ENCODE results near the gene SLC47A1. TPM values are rescaled to one million over a fixed set of nuclear protein-coding genes. Genes with fewer than 3 reads are reported as not detected.

Gene SLC47A1
- polyA plus RNA-seq, 2 of the 4 experiments (the other 2 are of a cell fraction): 21.1 to 24.6 TPM

DNA sequence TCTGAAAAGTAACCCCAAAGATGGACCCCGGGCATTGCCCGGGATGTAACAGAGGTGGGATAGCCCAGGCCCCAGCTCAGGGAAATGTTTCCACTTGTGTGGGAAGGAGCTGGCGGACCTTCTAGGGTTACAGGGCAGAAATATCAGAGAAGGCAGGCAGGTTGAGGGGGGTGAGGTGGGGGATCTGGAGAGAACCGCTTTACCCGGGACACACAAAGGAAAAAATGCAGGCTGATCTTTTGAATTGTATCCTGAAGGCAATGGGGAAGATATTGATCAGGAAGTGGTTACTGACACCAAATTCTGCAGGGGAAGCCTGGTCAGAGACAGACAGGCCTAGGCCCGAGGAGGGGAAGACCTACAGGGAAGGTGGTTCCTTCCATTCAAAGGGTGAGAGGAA lies 3.5 kb downstream of the SLC47A1 start:
- ChIA-PET CTCF (interaction anchor here (0.7 to 3.3 kb wide), 12 partner anchors 9 to 229 kb away, joined by 3 to 15 read pairs (median 5); partner anchors contain the start of gene ALDH3A2), POLR2A (no interaction called here)
- Histone ChIP-seq H3K4me1 (peaks cover 10% of the 10 kb centered on the region; the same call in 2 of the 3 replicates), H3K27ac (no peak overlapping the region), H3K9me3 (no peaks in the 10 kb centered on the region), H3K4me2 (no peak overlapping the region), H3K4me3 (no peak overlapping the region)
- 96% methylated on average over 6 of the region's 6 CpGs for WGBS (ENCODE audit: missing lambda C conversion rate)
- no peak for ATAC-seq
- no peak for FAIRE-seq
- TF ChIP-seq SREBF2 (IDR thresholded peaks at IDR 0.05) (no peak), SMC3 (IDR thresholded peaks at IDR 0.05) (no peak), POLR2A (IDR thresholded peaks at IDR 0.05; ENCODE audit: low read length) (no peak)
- no peak for DNase-seq (ENCODE audit: low read depth in 1 of 2, low spot score in 1 of 2)

DNA sequence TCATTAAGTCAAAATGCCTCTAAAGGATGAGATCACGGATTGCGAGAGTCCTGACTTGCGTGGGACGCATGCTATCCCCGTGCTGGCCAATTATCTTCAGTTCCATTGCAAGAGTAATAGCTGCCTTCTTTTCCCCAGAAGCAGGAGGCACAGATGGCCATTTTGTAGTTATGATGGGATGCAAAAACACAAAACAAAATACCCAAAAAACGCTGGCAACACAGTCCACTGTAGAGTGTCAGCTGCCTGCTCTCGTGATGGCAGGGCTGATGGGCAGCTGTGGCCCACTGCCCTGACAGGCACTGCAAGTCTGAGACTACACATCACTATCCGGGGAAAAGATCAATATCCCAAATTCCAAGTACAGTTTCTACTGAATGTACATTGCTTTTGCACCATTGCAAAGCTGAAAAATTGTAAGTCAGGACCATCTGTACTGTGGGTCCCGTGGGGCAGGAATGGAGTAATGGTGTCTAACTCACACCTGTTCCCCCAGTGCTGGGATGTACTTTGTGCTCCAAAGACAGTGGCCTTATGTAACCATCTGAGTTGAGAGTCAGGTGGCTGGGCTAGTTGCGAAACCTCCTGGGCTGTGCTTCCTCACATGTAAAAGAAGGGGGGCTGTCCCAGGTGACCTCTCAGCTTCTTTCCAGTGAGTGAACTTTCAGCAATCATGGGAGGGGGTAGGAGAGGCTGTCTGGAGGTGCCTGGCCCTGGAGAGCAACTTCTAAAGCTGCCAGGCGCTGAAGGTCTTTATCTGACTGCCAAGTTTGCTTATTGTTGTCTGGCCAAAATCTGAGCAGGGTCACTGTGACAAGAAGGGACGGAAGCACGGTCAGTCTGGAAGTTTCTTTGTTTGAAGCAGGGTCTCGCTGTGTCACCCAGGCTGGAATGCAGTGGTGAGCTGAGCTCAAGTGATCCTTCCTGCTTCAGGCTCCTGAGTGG lies 4.7 kb downstream of the SLC47A1 start:
- no peaks in the 10 kb centered on the region for H3K9me3 ChIP-seq
- ATAC-seq: no peak
- peak; percentile 34 to 76; a peak in 3 of 4 replicates for TF ChIP-seq CEBPB (IDR thresholded peaks at IDR 0.05)
- TF ChIP-seq, protein P1, sequence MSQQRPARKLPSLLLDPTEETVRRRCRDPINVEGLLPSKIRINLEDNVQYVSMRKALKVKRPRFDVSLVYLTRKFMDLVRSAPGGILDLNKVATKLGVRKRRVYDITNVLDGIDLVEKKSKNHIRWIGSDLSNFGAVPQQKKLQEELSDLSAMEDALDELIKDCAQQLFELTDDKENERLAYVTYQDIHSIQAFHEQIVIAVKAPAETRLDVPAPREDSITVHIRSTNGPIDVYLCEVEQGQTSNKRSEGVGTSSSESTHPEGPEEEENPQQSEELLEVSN (IDR thresholded peaks at IDR 0.05; ENCODE audit: borderline replicate concordance, low read depth): no peak
- POLR2A ChIA-PET: no interaction called here
- peaks cover 7% of the 10 kb centered on the region; the same call in 2 of the 3 replicates for H3K4me1 ChIP-seq
- CTCF ChIA-PET: interaction anchor here (0.5 to 3.0 kb wide), 10 partner anchors 9 to 251 kb away, joined by 3 to 15 read pairs (median 4); partner anchors contain the start of gene ALDH3A2
- 92% methylated on average over 14 of the region's 14 CpGs for WGBS (ENCODE audit: missing lambda C conversion rate)
- no peak overlapping the region for H3K27ac ChIP-seq
- DNase-seq (ENCODE audit: low read depth in 1 of 2, low spot score in 1 of 2): no peak
- H3K4me3 ChIP-seq: no peak overlapping the region
- no peak overlapping the region for H3K4me2 ChIP-seq
- no peak for FAIRE-seq

DNA sequence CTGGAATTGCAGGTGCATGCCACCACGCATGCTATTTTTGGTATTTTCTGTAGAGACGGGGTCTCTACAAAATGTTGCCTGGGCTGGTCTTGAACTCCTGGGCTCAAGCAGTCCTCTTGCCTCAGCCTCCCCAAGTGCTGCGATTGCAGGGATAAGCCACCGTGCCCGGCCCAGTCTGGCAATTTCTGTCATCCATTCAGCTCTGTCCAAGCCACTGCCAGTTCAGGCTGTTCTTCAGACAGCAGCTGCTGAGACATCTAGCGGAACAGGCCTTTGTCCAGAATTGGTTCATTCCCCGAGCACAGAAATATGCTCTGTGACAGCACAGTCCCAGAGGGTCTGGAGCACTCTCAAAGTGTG lies 5.4 kb downstream of the SLC47A1 start:
- ATAC-seq: no peak
- FAIRE-seq: no peak
- no peak overlapping the region for H3K4me3 ChIP-seq
- no peak for DNase-seq (ENCODE audit: low read depth in 1 of 2, low spot score in 1 of 2)
- no peaks in the 10 kb centered on the region for H3K9me3 ChIP-seq
- H3K27ac ChIP-seq: no peak overlapping the region
- peaks cover 7% of the 10 kb centered on the region; the same call in 2 of the 3 replicates for H3K4me1 ChIP-seq
- H3K4me2 ChIP-seq: no peak overlapping the region
- WGBS (ENCODE audit: missing lambda C conversion rate): 94% methylated on average over 7 of the region's 7 CpGs
- TF ChIP-seq RAD21 (conservative IDR thresholded peaks at IDR 0.05 in 1 of 2, IDR thresholded peaks at IDR 0.05 in 1 of 2): no peak
- no peak for TF ChIP-seq HOXB5 (CRISPR knock-in tag; IDR thresholded peaks at IDR 0.05)
- TF ChIP-seq RCOR1 (IDR thresholded peaks at IDR 0.05; ENCODE audit: low read depth, low read length): no peak
- CTCF ChIA-PET: interaction anchor here (1.4 to 3.0 kb wide), 4 partner anchors 8 to 227 kb away, joined by 4 to 15 read pairs (median 9); no protein-coding TSS in a partner anchor
- POLR2A ChIA-PET: no interaction called here

DNA sequence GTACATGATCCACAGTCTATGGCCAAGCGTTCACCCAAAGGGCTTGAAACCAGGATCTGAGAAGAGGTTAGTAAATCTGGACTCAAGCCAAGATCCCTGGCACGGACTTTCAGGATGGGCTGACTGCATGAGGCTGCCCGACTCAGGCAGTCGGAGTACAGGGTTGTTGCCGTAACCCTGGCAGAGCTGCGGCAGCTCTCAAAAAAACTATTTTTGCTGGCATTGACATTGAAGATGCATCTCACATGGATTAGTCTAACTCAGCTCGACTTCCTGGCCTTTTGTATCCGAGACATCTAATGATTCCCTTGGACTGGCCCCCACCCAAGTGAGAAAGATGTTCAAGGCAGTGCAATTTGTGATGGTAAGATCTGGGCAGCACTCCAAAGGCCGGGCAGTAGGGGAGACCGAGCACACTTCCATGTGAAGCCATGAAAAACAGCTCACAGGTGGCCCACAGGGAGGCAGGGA lies 6.2 kb downstream of the SLC47A1 start:
- Histone ChIP-seq H3K27ac (no peak overlapping the region), H3K4me1 (peaks cover 4% of the 10 kb centered on the region; the same call in 2 of the 3 replicates), H3K4me2 (no peak overlapping the region), H3K9me3 (no peaks in the 10 kb centered on the region), H3K4me3 (no peak overlapping the region)
- TF ChIP-seq ZSCAN20 (CRISPR knock-in tag; IDR thresholded peaks at IDR 0.05) (no peak), CEBPB (IDR thresholded peaks at IDR 0.05) (no peak), HDAC2 (IDR thresholded peaks at IDR 0.05) (no peak), SREBF2 (IDR thresholded peaks at IDR 0.05) (no peak), HOXB13 (CRISPR knock-in tag; IDR thresholded peaks at IDR 0.05; ENCODE audit: low read depth) (no peak)
- TF ChIP-seq, protein P2, sequence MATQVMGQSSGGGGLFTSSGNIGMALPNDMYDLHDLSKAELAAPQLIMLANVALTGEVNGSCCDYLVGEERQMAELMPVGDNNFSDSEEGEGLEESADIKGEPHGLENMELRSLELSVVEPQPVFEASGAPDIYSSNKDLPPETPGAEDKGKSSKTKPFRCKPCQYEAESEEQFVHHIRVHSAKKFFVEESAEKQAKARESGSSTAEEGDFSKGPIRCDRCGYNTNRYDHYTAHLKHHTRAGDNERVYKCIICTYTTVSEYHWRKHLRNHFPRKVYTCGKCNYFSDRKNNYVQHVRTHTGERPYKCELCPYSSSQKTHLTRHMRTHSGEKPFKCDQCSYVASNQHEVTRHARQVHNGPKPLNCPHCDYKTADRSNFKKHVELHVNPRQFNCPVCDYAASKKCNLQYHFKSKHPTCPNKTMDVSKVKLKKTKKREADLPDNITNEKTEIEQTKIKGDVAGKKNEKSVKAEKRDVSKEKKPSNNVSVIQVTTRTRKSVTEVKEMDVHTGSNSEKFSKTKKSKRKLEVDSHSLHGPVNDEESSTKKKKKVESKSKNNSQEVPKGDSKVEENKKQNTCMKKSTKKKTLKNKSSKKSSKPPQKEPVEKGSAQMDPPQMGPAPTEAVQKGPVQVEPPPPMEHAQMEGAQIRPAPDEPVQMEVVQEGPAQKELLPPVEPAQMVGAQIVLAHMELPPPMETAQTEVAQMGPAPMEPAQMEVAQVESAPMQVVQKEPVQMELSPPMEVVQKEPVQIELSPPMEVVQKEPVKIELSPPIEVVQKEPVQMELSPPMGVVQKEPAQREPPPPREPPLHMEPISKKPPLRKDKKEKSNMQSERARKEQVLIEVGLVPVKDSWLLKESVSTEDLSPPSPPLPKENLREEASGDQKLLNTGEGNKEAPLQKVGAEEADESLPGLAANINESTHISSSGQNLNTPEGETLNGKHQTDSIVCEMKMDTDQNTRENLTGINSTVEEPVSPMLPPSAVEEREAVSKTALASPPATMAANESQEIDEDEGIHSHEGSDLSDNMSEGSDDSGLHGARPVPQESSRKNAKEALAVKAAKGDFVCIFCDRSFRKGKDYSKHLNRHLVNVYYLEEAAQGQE (IDR thresholded peaks at IDR 0.05): no peak
- TF ChIP-seq, protein P3, sequence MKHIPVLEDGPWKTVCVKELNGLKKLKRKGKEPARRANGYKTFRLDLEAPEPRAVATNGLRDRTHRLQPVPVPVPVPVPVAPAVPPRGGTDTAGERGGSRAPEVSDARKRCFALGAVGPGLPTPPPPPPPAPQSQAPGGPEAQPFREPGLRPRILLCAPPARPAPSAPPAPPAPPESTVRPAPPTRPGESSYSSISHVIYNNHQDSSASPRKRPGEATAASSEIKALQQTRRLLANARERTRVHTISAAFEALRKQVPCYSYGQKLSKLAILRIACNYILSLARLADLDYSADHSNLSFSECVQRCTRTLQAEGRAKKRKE (CRISPR knock-in tag; IDR thresholded peaks at IDR 0.05; ENCODE audit: low read depth): no peak
- FAIRE-seq (no peak), DNase-seq (ENCODE audit: low read depth in 1 of 2, low spot score in 1 of 2) (no peak), ATAC-seq (no peak)
- ChIA-PET CTCF (interaction anchor here (0.5 to 3.0 kb wide), 2 partner anchors 31 to 223 kb away, joined by 3 to 14 read pairs; no protein-coding TSS in a partner anchor), POLR2A (interaction anchor here (1.9 kb wide), 1 partner anchor 108 kb away, joined by 6 read pairs; the partner anchor contains the start of gene ALDH3A2)
- 91% methylated on average over 9 of the region's 10 CpGs for WGBS (ENCODE audit: missing lambda C conversion rate)

All from A549 (cell line).